Body of pancreas (tissue), 4 donors: ENCODE data around the gene GIGYF1. TPM values are rescaled to one million over a fixed set of nuclear protein-coding genes. Genes with fewer than 3 reads are reported as not detected.

ENCODE experiments used
- ATAC-seq: fragments of 150-250 bp; one replicate; pipeline ENCODE4 v1.9.1; 2016
- DNase-seq, 4 donors: peaks; one replicate each; pipeline ENCODE4 v3.0.0-alpha.2; 2019
- H3K27ac ChIP-seq, 4 donors: fragments of 200-600 bp; sonication (generic); 1 replicate in 3 of 4; 2 replicates in 1 of 4; pipeline versions ENCODE4 v1.5.1 to v1.6.1; 2016 to 2019; ENCODE audit warnings: mild to moderate bottlenecking in 1 of 4, mixed read lengths in 1 of 4, moderate library complexity in 1 of 4
- H3K27me3 ChIP-seq, 2 donors: fragments of 200-600 bp; sonication (generic); one replicate each; pipeline ENCODE4 v1.6.0; 2016; ENCODE audit warnings: mild to moderate bottlenecking in 1 of 2
- H3K36me3 ChIP-seq, 2 donors: fragments of 200-600 bp; sonication (generic); replicated peaks in 1 of 2; 2 replicates each; pipeline ENCODE4 v1.5.1; 2016; ENCODE audit warnings: low read depth in 2 of 2; ENCODE audit not compliant: insufficient read depth in 1 of 2
- H3K4me1 ChIP-seq: fragments of 200-600 bp; sonication (generic); one replicate; pipeline ENCODE4 v1.6.0; 2016
- H3K4me3 ChIP-seq, 2 donors: fragments of 200-600 bp; sonication (generic); 1 replicate in 1 of 2; 2 replicates in 1 of 2; pipeline ENCODE4 v1.5.1; 2016 to 2019
- H3K9me3 ChIP-seq, 3 donors: fragments of 200-600 bp; sonication (generic); 1 replicate in 2 of 3; 2 replicates in 1 of 3; pipeline ENCODE4 v1.5.1; 2016
- CTCF ChIP-seq, 7 experiments: fragments of 450-650 bp in 4 of 7; fragments of 200-600 bp in 3 of 7; sonication (generic) in 3 of 7; IDR thresholded peaks; one replicate each; pipeline ENCODE4 v1.5.1; 2016 to 2019; ENCODE audit warnings: antibody characterized with exemption in 7 of 7
- POLR2A ChIP-seq, 3 donors: fragments of 450-650 bp; IDR thresholded peaks; one replicate each; pipeline ENCODE4 v1.6.1; 2016; ENCODE audit warnings: antibody characterized with exemption in 3 of 3, mild to moderate bottlenecking in 2 of 3
- WGBS, 2 donors: methylation state at CpG; one replicate each; pipeline ENCODE4 v1.1.5; 2017; 5-methylcytosine and 5-hydroxymethylcytosine counted together
- intact Hi-C: fragments of 100-400 bp; cut with DNase I; formaldehyde crosslinking; loops from one replicate; pipeline ENCODE4 v1.15.1; 2023
- total RNA-seq, 2 donors: library from RNA; depleted of rRNA; stranded (reverse); fragments of >200 nt; gene quantifications; one replicate each; pipeline ENCODE4 v1.1.0, GENCODE V29; 2016

Gene GIGYF1
- total RNA-seq, 2 donors from 2014 or later = 25.2 to 49.4 TPM

- intact Hi-C loops = loop anchor here (10.0 kb wide), 1 partner anchor 207 kb away; the partner anchor contains the start of gene TSC22D4
- peak in 2 of 4 donors; percentile 15 to 16 for DNase-seq
Observed at GRCh38 chr7:100682228-100682741, 11.8 kb downstream of the GIGYF1 start.

GRCh38 chr7:100681491-100682227 is 12.4 kb downstream of the GIGYF1 start:
- DNase-seq (no peak), ATAC-seq (no peak)
- H3K27me3 ChIP-seq = no peaks in the 10 kb centered on the region
- 79 to 83% methylated on average over 10 to 29 of the region's 29 CpGs for WGBS, 2 donors
- no peaks in the 10 kb centered on the region for H3K4me1 ChIP-seq
- intact Hi-C loops = loop anchor here (10.0 kb wide), 1 partner anchor 207 kb away; the partner anchor contains the start of gene TSC22D4
- peaks cover 26 to 59% of the 10 kb centered on the region in 2 donors for H3K36me3 ChIP-seq
- no peak overlapping the region for H3K27ac ChIP-seq
- no peaks in the 10 kb centered on the region for H3K9me3 ChIP-seq
- TF ChIP-seq CTCF (IDR thresholded peaks at IDR 0.05) = no peak
- no peak for TF ChIP-seq POLR2A (IDR thresholded peaks at IDR 0.05)
- no peak overlapping the region for H3K4me3 ChIP-seq

More at GRCh38 chr7:100682228-100682741, 11.8 kb downstream of the GIGYF1 start:
- no peak for TF ChIP-seq CTCF (IDR thresholded peaks at IDR 0.05)
- no peak for TF ChIP-seq POLR2A (IDR thresholded peaks at IDR 0.05)
- Histone ChIP-seq H3K36me3 (peaks cover 26 to 64% of the 10 kb centered on the region in 2 donors), H3K4me3 (no peak overlapping the region), H3K9me3 (no peaks in the 10 kb centered on the region), H3K4me1 (no peaks in the 10 kb centered on the region), H3K27me3 (no peaks in the 10 kb centered on the region), H3K27ac (no peak overlapping the region)
- no peak for ATAC-seq
- WGBS, 2 donors = 93% methylated on average over 24 of the region's 25 CpGs; no CpG with 5 or more reads in 1 of the 2 donors

GRCh38 chr7:100680576-100681271 is 13.3 kb downstream of the GIGYF1 start:
- H3K9me3 ChIP-seq = no peaks in the 10 kb centered on the region
- peaks cover 8% of the 10 kb centered on the region for H3K4me1 ChIP-seq
- 84 to 87% methylated on average over 12 to 18 of the region's 18 CpGs for WGBS, 2 donors
- intact Hi-C loops = loop anchor here (10.0 kb wide), 1 partner anchor 206 kb away; the partner anchor contains the start of gene TSC22D4
- TF ChIP-seq POLR2A (IDR thresholded peaks at IDR 0.05) = no peak
- TF ChIP-seq CTCF (IDR thresholded peaks at IDR 0.05) = no peak
- peaks cover 22 to 56% of the 10 kb centered on the region in 2 donors for H3K36me3 ChIP-seq
- no peak overlapping the region for H3K4me3 ChIP-seq
- DNase-seq (peak in 2 of 4 donors; percentile 12 to 24), ATAC-seq (no peak)
- no peaks in the 10 kb centered on the region for H3K27me3 ChIP-seq
- H3K27ac ChIP-seq = peak overlapping the region in 2 of 4 donors; percentile 6 to 36

GRCh38 chr7:100679927-100680575 is 14.0 kb downstream of the GIGYF1 start:
- intact Hi-C loops = loop anchor here (10.0 kb wide), 1 partner anchor 205 kb away; the partner anchor contains the start of gene TSC22D4
- Histone ChIP-seq H3K9me3 (no peaks in the 10 kb centered on the region), H3K27ac (peak overlapping the region in 2 of 4 donors; percentile 6 to 36), H3K27me3 (no peaks in the 10 kb centered on the region), H3K36me3 (peaks cover 20 to 49% of the 10 kb centered on the region in 2 donors), H3K4me3 (no peak overlapping the region), H3K4me1 (peaks cover 8% of the 10 kb centered on the region)
- TF ChIP-seq CTCF (IDR thresholded peaks at IDR 0.05) (no peak), POLR2A (IDR thresholded peaks at IDR 0.05) (no peak)
- ATAC-seq (peak; percentile 7), DNase-seq (peak in 1 of 4 donors; percentile 31)
- WGBS, 2 donors = 71 to 80% methylated on average over 13 of the region's 13 CpGs
